Activated CD8-positive, alpha-beta memory T cell treated with anti-CD3 and anti-CD28 coated beads, Interleukin-2, amount 50 U/mL, for 1 hour (primary cell): ENCODE measurements around the gene MRFAP1L1.

Experiments
- DNase-seq: peaks from one replicate; pipeline ENCODE4 v3.0.0-alpha.2; 2020; ENCODE audit errors: extremely low read depth

Gene MRFAP1L1

DNA sequence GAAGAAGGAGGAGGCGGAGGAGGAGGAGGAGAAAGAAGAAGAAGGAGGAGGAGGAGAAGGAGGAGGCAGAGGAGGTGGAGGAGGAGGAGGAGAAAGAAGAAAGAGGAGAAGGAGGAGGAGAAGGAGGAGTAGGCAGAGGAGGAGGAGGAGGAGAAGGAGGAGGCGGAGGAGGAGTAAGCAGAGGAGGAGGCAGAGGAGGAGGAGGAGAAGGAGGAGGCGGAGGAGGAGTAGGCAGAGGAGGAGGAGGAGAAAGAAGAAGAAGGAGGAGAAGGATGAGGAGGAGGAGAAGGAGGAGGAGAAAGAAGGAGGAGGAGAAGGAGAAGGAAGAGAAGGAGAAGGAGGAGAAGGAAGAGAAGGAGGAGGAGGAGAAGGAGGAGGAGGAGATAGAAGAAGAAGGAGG lies 49.2 kb downstream of the MRFAP1L1 start:
- no peak for DNase-seq

DNA sequence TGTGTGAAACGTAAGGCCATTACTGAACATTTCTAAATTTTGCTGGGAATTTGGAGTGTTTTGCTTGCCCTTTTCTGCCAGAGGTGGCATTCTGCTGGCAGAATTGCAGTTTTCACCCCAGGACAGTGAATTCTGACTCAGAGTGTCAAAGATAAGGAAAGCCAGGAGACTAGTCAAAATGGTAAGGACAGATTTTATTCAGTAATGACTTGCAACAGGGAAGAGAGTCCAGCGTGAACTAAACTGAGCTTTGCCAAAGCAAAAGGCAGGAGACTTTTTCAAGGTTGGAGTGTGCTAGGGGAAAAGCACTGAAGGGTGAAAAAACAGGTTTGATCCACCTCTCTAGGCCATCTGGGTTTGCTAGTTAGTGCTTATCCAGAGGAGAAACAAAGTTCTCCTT lies 49.8 kb downstream of the MRFAP1L1 start:
- no peak for DNase-seq

DNA sequence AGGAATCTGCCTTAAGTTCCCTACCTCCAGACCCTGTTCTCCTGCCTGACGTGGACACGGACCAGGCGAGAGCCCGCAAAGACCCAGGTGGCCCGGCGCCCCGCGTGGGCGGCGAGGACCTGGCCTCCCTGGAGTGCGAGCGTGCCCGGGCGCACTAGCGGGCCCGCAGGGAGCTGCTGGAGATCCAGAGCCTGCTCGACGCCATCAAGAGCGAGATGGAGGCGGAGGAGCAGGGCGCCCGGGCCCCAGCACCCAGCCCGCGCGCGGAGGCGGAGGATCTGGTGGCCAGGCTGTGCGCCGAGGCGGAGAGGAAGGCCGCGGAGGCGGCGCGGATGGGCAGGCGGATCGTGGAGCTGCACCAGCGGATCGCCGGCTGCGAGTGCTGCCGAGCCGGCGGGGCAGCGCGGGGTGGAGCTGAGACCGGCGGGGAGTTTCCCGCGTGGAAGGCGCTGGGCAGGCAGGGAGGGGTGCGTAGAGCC lies 51.0 kb downstream of the MRFAP1L1 start:
- DNase-seq = no peak

GRCh38 chr4:6658209-6658595 lies 51.5 kb downstream of the MRFAP1L1 start:
- no peak for DNase-seq
